Spleen (tissue), 11 donors: ENCODE data around the gene MEOX1. TPM values are rescaled to one million over a fixed set of nuclear protein-coding genes. Genes with fewer than 3 reads are reported as not detected.

Source experiments
- DNase-seq: peaks from one replicate; pipeline ENCODE4 v3.0.0-alpha.2; 2020
- H3K27ac ChIP-seq, 8 donors: fragments of 200-600 bp; sonication (generic) in 7 of 8; 1 replicate in 4 of 8; 2 replicates in 4 of 8; pipeline versions ENCODE4 v1.5.0 to v1.8.0; 2016 to 2021; ENCODE audit warnings: inconsistent platforms in 4 of 8, mild to moderate bottlenecking in 4 of 8, moderate library complexity in 1 of 8
- H3K27me3 ChIP-seq, 7 donors: fragments of 200-600 bp; sonication (generic) in 6 of 7; replicated peaks in 1 of 7; 1 replicate in 4 of 7; 2 replicates in 3 of 7; pipeline versions ENCODE4 v1.5.0 to v1.8.0; 2016 to 2021; ENCODE audit warnings: inconsistent platforms in 3 of 7, mild to moderate bottlenecking in 1 of 7
- H3K36me3 ChIP-seq, 6 donors: fragments of 200-600 bp; sonication (generic) in 5 of 6; 1 replicate in 4 of 6; 2 replicates in 2 of 6; pipeline versions ENCODE4 v1.5.0 to v1.8.0; 2016 to 2021; ENCODE audit warnings: inconsistent platforms in 2 of 6
- H3K4me1 ChIP-seq, 6 donors: fragments of 200-600 bp; sonication (generic) in 5 of 6; 1 replicate in 3 of 6; 2 replicates in 3 of 6; pipeline versions ENCODE4 v1.5.0 to v1.8.0; 2016 to 2021; ENCODE audit warnings: inconsistent platforms in 3 of 6
- H3K4me3 ChIP-seq, 8 donors: fragments of 200-600 bp; sonication (generic) in 7 of 8; 1 replicate in 4 of 8; 2 replicates in 4 of 8; pipeline versions ENCODE4 v1.5.0 to v1.8.0; 2016 to 2021; ENCODE audit warnings: inconsistent platforms in 4 of 8, mild to moderate bottlenecking in 4 of 8, moderate library complexity in 2 of 8
- H3K9me3 ChIP-seq, 8 donors: fragments of 200-600 bp; sonication (generic) in 7 of 8; 1 replicate in 4 of 8; 2 replicates in 4 of 8; pipeline versions ENCODE4 v1.5.0 to v1.8.0; 2016 to 2021; ENCODE audit warnings: inconsistent platforms in 4 of 8
- POLR2A ChIP-seq, 3 donors: fragments of 450-650 bp; IDR thresholded peaks; one replicate each; pipeline ENCODE4 v1.5.1; 2017; ENCODE audit warnings: antibody characterized with exemption in 3 of 3, mild to moderate bottlenecking in 1 of 3
- POLR2AphosphoS5 ChIP-seq, 3 donors: sonication (generic); formaldehyde crosslinking; IDR thresholded peaks; one replicate each; pipeline ENCODE4 v1.5.1; 2017; ENCODE audit warnings: antibody characterized with exemption in 3 of 3
- WGBS, 5 donors: extraction: QIAGEN DNeasy Blood & Tissue Kit in 3 of 5; methylation state at CpG; one replicate each; pipeline versions ENCODE4 v1.1.5 to v1.1.7; 2013 to 2018; 5-methylcytosine and 5-hydroxymethylcytosine counted together
- intact Hi-C: fragments of 100-400 bp; cut with DNase I; formaldehyde crosslinking; loops from one replicate; pipeline ENCODE4 v1.15.0; 2023; ENCODE audit warnings: low total_unique reads
- polyA plus RNA-seq, 3 donors: library from polyadenylated mRNA; stranded (reverse); fragments of 200-250 nt; gene quantifications; one replicate each; pipeline ENCODE4 v1.2.1, GENCODE V29; 2013
- total RNA-seq, 7 donors: library from RNA; depleted of rRNA in 3 of 7; stranded (reverse); fragments of >200 nt in 3 of 7; fragmentation: NEBNext Ultra II Directional in 4 of 7; extraction: Animal tissue kit (Norgen Biotek cat#: 25700) in 4 of 7; gene quantifications; one replicate each; pipeline versions ENCODE4 v1.1.0 to v1.2.1, GENCODE V29; 2016 to 2021
- TF ChIP-seq, protein P1 (sequence below), 11 experiments: fragments of 200-600 bp in 7 of 11; fragments of 450-650 bp in 4 of 11; sonication (generic) in 4 of 11; IDR thresholded peaks in 8 of 11; conservative IDR thresholded peaks in 3 of 11; 1 replicate in 7 of 11; 2 replicates in 4 of 11; pipeline versions ENCODE4 v1.4.0 to v1.8.0; 2016 to 2021; ENCODE audit warnings: antibody characterized with exemption in 11 of 11, inconsistent platforms in 4 of 11, mild to moderate bottlenecking in 1 of 11
- donor health status: healthy with polysubstance abuse.
- donor health status: DM: no; HTN: no; CAD: no; lungs with moderate emphysema.
- donor health status: DM: no; HTN: no; CAD: no.
- donor health status: Bipolar disorder and iron deficiency.
- donor health status: healthy.
- donor health status: DM: no; HTN: no; CAD: no.
- donor health status: DM: yes; HTN: yes; CAD: no.

MEOX1 gene
- total and polyA plus RNA-seq, 10 donors, result 4.1 to 46.9 (median 14.4) TPM

DNA sequence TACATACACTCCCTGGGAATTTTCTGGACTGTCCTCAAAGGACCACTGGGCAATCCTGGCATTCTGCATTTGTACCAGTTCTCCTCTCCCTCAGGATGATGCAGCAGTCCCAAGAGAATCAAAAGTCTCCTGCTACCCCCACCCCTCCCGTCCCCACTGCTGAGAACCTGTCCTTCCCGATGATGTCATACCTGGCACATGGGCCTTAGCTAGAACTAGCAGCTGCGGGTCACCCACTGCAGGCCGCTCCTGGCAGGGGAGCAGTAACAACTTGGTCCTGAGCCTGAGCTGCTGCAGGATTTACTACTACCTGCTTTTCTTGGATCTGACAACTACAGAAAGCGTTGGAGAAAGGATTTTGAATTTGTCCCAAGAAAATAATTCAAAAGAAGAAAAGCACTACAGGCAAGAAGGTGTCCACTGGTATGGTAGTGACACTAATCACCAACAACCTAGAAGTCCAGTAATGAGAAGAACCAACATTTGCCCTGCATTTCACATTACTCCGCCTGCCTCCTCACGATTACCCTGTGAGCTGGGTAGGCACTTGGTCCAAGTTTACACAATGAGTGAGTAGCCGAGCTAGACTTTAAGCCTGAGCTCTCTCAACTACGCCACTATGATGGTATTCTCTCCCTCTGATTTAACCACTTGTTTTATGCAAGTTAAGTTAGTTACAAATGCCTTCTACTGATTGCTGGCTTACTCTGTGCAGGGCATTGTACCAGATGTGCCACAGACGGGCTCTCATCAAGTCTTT is 60.3 kb downstream of the MEOX1 start:
- Histone ChIP-seq H3K27ac (no peak overlapping the region), H3K27me3 (no peaks in the 10 kb centered on the region), H3K9me3 (no peaks in the 10 kb centered on the region), H3K36me3 (no peaks in the 10 kb centered on the region), H3K4me3 (no peak overlapping the region), H3K4me1 (no peaks in the 10 kb centered on the region)
- WGBS, 5 donors, result 83 to 89% (median 85%) methylated on average over 10 of the region's 10 CpGs
- intact Hi-C loops, result no loop called here
- no peak for TF ChIP-seq POLR2AphosphoS5 (IDR thresholded peaks at IDR 0.05)
- TF ChIP-seq, protein P1, sequence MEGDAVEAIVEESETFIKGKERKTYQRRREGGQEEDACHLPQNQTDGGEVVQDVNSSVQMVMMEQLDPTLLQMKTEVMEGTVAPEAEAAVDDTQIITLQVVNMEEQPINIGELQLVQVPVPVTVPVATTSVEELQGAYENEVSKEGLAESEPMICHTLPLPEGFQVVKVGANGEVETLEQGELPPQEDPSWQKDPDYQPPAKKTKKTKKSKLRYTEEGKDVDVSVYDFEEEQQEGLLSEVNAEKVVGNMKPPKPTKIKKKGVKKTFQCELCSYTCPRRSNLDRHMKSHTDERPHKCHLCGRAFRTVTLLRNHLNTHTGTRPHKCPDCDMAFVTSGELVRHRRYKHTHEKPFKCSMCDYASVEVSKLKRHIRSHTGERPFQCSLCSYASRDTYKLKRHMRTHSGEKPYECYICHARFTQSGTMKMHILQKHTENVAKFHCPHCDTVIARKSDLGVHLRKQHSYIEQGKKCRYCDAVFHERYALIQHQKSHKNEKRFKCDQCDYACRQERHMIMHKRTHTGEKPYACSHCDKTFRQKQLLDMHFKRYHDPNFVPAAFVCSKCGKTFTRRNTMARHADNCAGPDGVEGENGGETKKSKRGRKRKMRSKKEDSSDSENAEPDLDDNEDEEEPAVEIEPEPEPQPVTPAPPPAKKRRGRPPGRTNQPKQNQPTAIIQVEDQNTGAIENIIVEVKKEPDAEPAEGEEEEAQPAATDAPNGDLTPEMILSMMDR (IDR thresholded peaks at IDR 0.05 in 8 of 11, conservative IDR thresholded peaks at IDR 0.05 in 3 of 11), result no peak
- no peak for TF ChIP-seq POLR2A (IDR thresholded peaks at IDR 0.05)
- DNase-seq, result no peak

DNA sequence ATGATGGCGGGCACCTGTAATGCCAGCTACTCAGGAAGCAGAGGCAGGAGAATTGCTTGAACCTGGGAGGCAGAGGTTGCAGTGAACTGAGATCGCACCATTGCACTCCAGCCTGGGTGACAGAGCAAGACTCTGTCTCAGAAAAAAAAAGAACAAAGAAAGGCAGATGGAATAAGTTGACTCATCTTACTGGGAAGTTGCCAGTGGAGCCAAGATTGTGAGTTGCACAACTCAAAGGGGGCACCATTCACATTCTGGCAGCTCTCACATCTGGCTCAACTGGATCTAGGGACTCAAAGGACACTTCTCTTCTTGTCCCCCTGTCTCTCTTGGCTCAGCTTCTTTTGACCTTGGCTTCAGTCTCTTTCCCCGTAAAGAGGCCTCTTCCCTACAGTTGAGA is 61.9 kb downstream of the MEOX1 start:
- H3K4me1 ChIP-seq, result no peaks in the 10 kb centered on the region
- WGBS, 5 donors, result 82 to 96% (median 87%) methylated on average over 3 of the region's 3 CpGs
- no peaks in the 10 kb centered on the region for H3K27me3 ChIP-seq
- no peaks in the 10 kb centered on the region for H3K9me3 ChIP-seq
- no peak for DNase-seq
- intact Hi-C loops, result no loop called here
- H3K4me3 ChIP-seq, result no peak overlapping the region
- no peak overlapping the region for H3K27ac ChIP-seq
- no peaks in the 10 kb centered on the region for H3K36me3 ChIP-seq
- TF ChIP-seq, protein P1 (IDR thresholded peaks at IDR 0.05 in 8 of 11, conservative IDR thresholded peaks at IDR 0.05 in 3 of 11), result no peak
- TF ChIP-seq POLR2AphosphoS5 (IDR thresholded peaks at IDR 0.05), result no peak
- no peak for TF ChIP-seq POLR2A (IDR thresholded peaks at IDR 0.05)

DNA sequence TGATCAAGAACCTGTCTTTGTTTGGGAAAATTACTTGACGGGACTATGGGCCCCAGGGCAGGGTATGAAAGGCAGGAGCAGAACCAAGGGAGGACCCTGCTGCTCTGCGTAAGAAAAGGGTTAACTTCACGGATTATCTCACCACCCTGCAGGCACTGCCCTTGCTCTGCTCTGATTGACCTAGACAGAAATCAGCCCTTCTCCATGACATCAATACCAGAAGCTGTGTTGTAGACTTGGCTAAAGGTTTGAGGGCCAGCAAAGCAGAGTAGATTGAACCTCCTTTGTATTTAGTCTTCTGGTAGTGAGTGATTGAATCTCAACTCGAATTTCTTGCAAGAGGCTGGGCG is 62.7 kb downstream of the MEOX1 start:
- intact Hi-C loops, result no loop called here
- H3K27ac ChIP-seq, result no peak overlapping the region
- no peak for DNase-seq
- no peaks in the 10 kb centered on the region for H3K9me3 ChIP-seq
- no peak overlapping the region for H3K4me3 ChIP-seq
- no peaks in the 10 kb centered on the region for H3K36me3 ChIP-seq
- no peaks in the 10 kb centered on the region for H3K27me3 ChIP-seq
- TF ChIP-seq, protein P1 (IDR thresholded peaks at IDR 0.05 in 8 of 11, conservative IDR thresholded peaks at IDR 0.05 in 3 of 11), result no peak
- TF ChIP-seq POLR2AphosphoS5 (IDR thresholded peaks at IDR 0.05) (no peak), POLR2A (IDR thresholded peaks at IDR 0.05) (no peak)
- 66 to 81% (median 79%) methylated on average over 5 of the region's 5 CpGs for WGBS, 5 donors
- no peaks in the 10 kb centered on the region for H3K4me1 ChIP-seq

DNA sequence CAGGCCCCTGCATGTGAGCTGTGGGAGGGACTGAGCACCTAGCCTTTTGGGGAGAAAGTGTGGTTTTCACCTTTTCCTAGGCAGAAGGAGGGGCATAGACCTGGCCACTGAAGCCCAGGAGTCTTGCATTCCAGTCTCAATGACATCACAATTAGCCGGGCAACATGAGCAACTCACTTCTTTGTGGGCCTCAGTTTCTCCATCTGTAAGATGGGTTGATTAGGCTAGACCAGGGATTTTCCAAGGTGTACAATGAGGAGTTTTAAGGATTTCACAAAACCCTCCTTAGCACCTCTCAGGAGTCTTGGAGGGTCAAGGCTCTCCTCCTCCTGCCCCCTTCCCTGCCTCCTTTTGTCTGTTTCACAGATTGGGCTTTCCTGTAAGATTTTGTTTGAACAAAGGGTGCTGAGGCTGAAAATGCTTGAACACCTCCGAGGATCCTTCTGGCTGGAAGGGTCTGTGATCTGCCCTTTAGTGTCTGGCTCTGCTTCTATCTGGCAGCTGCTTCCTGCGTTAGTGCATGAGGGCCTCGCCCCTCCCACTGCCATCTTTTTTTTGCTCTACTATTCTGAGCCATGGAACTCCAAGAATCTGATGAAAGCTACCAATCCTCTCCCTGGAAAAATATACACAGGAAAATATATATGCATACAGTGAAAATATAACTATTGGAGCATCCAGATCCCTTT is 63.2 kb downstream of the MEOX1 start:
- TF ChIP-seq POLR2A (IDR thresholded peaks at IDR 0.05), result no peak
- TF ChIP-seq, protein P1 (IDR thresholded peaks at IDR 0.05 in 8 of 11, conservative IDR thresholded peaks at IDR 0.05 in 3 of 11), result no peak
- TF ChIP-seq POLR2AphosphoS5 (IDR thresholded peaks at IDR 0.05), result no peak
- Histone ChIP-seq H3K4me3 (no peak overlapping the region), H3K36me3 (no peaks in the 10 kb centered on the region), H3K27ac (no peak overlapping the region), H3K4me1 (no peaks in the 10 kb centered on the region), H3K9me3 (no peaks in the 10 kb centered on the region), H3K27me3 (no peaks in the 10 kb centered on the region)
- WGBS, 5 donors, result 54 to 75% (median 66%) methylated on average over 4 of the region's 4 CpGs
- no peak for DNase-seq
- intact Hi-C loops, result no loop called here
